ENCODE results near the gene MASP2. TPM values are rescaled to one million over a fixed set of nuclear protein-coding genes. Genes with fewer than 3 reads are reported as not detected.

The MASP2 gene
- total RNA-seq, 1 donor from 2014 or later = under 0.01 TPM

DNA sequence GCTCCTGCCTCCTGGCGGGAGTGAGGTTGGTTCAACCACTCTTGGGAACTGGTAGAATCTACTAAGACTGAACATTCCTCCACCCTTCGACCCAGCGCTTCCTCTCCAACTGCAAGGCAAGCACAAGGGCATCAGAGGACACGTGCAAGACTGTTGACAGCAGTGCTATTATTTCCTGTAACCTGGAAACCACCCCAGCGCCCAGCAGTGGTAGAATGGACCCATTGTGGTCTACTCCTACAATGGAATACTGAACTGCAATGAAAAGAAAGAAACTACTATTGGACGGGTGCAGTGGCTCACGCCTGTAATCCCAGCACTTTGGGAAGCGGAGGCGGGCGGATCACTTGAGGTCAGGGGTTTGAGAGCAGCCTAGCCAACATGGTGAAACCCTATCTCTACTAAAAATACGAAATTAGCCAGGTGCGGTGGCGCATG lies 67.5 kb downstream of the MASP2 start:
- H3K9ac ChIP-seq (ENCODE audit: low read depth in 1 of 3, low read length in 3 of 3) = peak overlapping the region in 2 of 3 donors; percentile 40 to 62

DNA sequence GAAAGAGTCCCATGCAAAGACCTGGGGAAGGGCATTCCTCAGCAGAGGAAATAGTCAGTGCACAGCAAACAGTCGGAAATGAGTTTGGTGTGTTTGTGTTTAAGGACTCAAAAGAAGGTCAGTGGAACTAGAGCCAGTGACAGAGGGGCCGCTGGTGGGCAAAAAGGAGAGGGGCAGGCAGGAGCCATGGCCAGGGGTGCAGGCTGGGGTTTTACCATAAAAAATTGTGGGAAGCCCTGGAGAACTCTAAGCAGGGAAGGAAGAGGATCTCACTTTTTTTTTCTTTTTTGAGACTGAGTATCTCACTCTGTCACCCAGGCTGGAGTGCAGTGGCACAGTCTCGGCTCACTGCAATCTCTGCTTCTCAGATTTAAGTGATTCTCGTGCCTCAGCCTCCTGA lies 68.3 kb downstream of the MASP2 start:
- H3K36me3 ChIP-seq (ENCODE audit: control insufficient read depth in 3 of 3, insufficient read depth in 3 of 3, low read length in 3 of 3) = no peaks in the 10 kb centered on the region
- no peaks in the 10 kb centered on the region for H3K27me3 ChIP-seq (ENCODE audit: control insufficient read depth in 3 of 3, insufficient read depth in 3 of 3, low read length in 3 of 3)
- no peaks in the 10 kb centered on the region for H3K9me3 ChIP-seq (ENCODE audit: control insufficient read depth in 3 of 3, low read length in 3 of 3)
- peaks cover 33 to 53% (median 47%) of the 10 kb centered on the region in 3 donors for H3K4me1 ChIP-seq (ENCODE audit: control insufficient read depth in 3 of 3, insufficient read depth in 3 of 3, low read length in 3 of 3)
- H3K9ac ChIP-seq (ENCODE audit: low read depth in 1 of 3, low read length in 3 of 3) = no peak overlapping the region
- H3K27ac ChIP-seq (ENCODE audit: low read depth, low read length) = peak overlapping the region; percentile 80
- H3K4me3 ChIP-seq (ENCODE audit: low read length in 3 of 3) = no peak overlapping the region

More for the DNA sequence above, 67.5 kb downstream of the MASP2 start:
- Histone ChIP-seq H3K27me3 (ENCODE audit: control insufficient read depth in 3 of 3, insufficient read depth in 3 of 3, low read length in 3 of 3) (no peaks in the 10 kb centered on the region), H3K9me3 (ENCODE audit: control insufficient read depth in 3 of 3, low read length in 3 of 3) (no peaks in the 10 kb centered on the region), H3K4me3 (ENCODE audit: low read length in 3 of 3) (peak overlapping the region in 2 of 3 donors; percentile 32 to 47), H3K27ac (ENCODE audit: low read depth, low read length) (peak overlapping the region; percentile 80), H3K4me1 (ENCODE audit: control insufficient read depth in 3 of 3, insufficient read depth in 3 of 3, low read length in 3 of 3) (peaks cover 26 to 45% (median 39%) of the 10 kb centered on the region in 3 donors), H3K36me3 (ENCODE audit: control insufficient read depth in 3 of 3, insufficient read depth in 3 of 3, low read length in 3 of 3) (no peaks in the 10 kb centered on the region)

Other genes starting within 250 kb of the MASP2 start
- gene TARDBP, start 34.6 kb downstream of the MASP2 start, total RNA-seq = 61.1 TPM
- gene SRM, start 12.8 kb upstream of the MASP2 start, total RNA-seq = 8.4 TPM
- gene EXOSC10, start 52.6 kb upstream of the MASP2 start, total RNA-seq = 28.2 TPM
- 5.2 TPM for gene ANGPTL7, start 142.1 kb upstream of the MASP2 start, total RNA-seq
- 25.1 TPM for gene MTOR, start 215.3 kb upstream of the MASP2 start, total RNA-seq
- gene UBIAD1, start 226.0 kb upstream of the MASP2 start, total RNA-seq = 7.3 TPM